SK-N-SH (cell line): ENCODE results near the gene BTBD10. TPM values are rescaled to one million over a fixed set of nuclear protein-coding genes. Genes with fewer than 3 reads are reported as not detected.

Source experiments
- CTCF ChIA-PET: fragments of 300-600, 350-600 bp; formaldehyde crosslinking; extraction: SDS; loops from one replicate; lab custom pipeline; 2021; lab: Yijun Ruan, JAX
- POLR2A ChIA-PET: fragments of 350-600 bp; sonication (Branson Sonifier 250); formaldehyde crosslinking; extraction: SDS; loops from one replicate; lab custom pipeline; 2020; ENCODE audit warnings: antibody characterized with exemption, inconsistent platforms; lab: Yijun Ruan, JAX
- DNase-seq: peaks from one replicate; pipeline ENCODE4 v3.0.0; 2012
- H2AFZ ChIP-seq: fragments of 200-600 bp; sonication (generic); 2 replicates; pipeline ENCODE4 v1.8.1; 2016; ENCODE audit warnings: antibody characterized with exemption, mild to moderate bottlenecking, low read depth
- H3F3A ChIP-seq: fragments of 200-600 bp; sonication (generic); replicated peaks from 2 replicates; pipeline ENCODE3; 2016; ENCODE audit warnings: antibody characterized with exemption, mild to moderate bottlenecking; ENCODE audit not compliant: insufficient read depth
- H3K27ac ChIP-seq, 2 experiments: fragments of 200-500 bp in 1 of 2; fragments of 200-600 bp in 1 of 2; sonication (Bioruptor generic) in 1 of 2; sonication (generic), shearing (Covaris generic) in 1 of 2; 2 replicates each; pipeline versions ENCODE4 v1.5.1 to v1.6.1; 2014 to 2016; ENCODE audit warnings: low read depth in 2 of 2, inconsistent platforms in 1 of 2, low read length in 1 of 2, mild to moderate bottlenecking in 1 of 2, mixed read lengths in 1 of 2
- H3K27me3 ChIP-seq: fragments of 200-600 bp; sonication (generic), shearing (Covaris generic); 2 replicates; pipeline ENCODE4 v1.6.1; 2016; ENCODE audit warnings: mixed run types; ENCODE audit not compliant: insufficient read depth
- H3K36me3 ChIP-seq, 2 experiments: fragments of 200-500 bp in 1 of 2; fragments of 200-600 bp in 1 of 2; sonication (Bioruptor generic) in 1 of 2; sonication (generic) in 1 of 2; replicated peaks in 1 of 2; 2 replicates each; pipeline versions ENCODE3 to v1.5.1; 2014 to 2016; ENCODE audit warnings: low read length in 1 of 2, mild to moderate bottlenecking in 1 of 2; ENCODE audit not compliant: insufficient read depth in 2 of 2, control insufficient read depth in 1 of 2
- H3K4me1 ChIP-seq, 2 experiments: fragments of 200-500 bp in 1 of 2; fragments of 200-600 bp in 1 of 2; sonication (Bioruptor generic) in 1 of 2; sonication (generic), shearing (Covaris generic) in 1 of 2; 2 replicates each; pipeline versions ENCODE4 v1.5.1 to v1.6.1; 2014 to 2016; ENCODE audit warnings: low read depth in 1 of 2, low read length in 1 of 2, mixed run types in 1 of 2; ENCODE audit not compliant: insufficient read depth in 2 of 2, control insufficient read depth in 1 of 2
- H3K4me2 ChIP-seq: fragments of 200-600 bp; sonication (generic), shearing (Covaris generic); 2 replicates; pipeline ENCODE4 v1.6.1; 2017; ENCODE audit warnings: mixed run types
- H3K4me3 ChIP-seq, 2 experiments: fragments of 200-500 bp in 1 of 2; fragments of 200-600 bp in 1 of 2; sonication (Bioruptor generic) in 1 of 2; sonication (generic), shearing (Covaris generic) in 1 of 2; 2 replicates each; pipeline versions ENCODE4 v1.5.1 to v1.8.1; 2014 to 2016; ENCODE audit warnings: low read depth in 2 of 2, inconsistent platforms in 1 of 2, low read length in 1 of 2, mild to moderate bottlenecking in 1 of 2, mixed read lengths in 1 of 2, moderate library complexity in 1 of 2
- H3K79me2 ChIP-seq: fragments of 200-600 bp; sonication (generic); 2 replicates; pipeline ENCODE4 v1.8.1; 2017; ENCODE audit warnings: mild to moderate bottlenecking; ENCODE audit not compliant: insufficient read depth
- H3K9ac ChIP-seq: fragments of 200-600 bp; sonication (generic); 2 replicates; pipeline ENCODE4 v1.6.1; 2017; ENCODE audit warnings: mixed run types
- H3K9me2 ChIP-seq: fragments of 200-600 bp; sonication (generic); 2 replicates; pipeline ENCODE4 v1.6.1; 2017; ENCODE audit warnings: mixed run types
- H3K9me3 ChIP-seq: fragments of 200-600 bp; sonication (generic); 2 replicates; pipeline ENCODE4 v1.6.1; 2017; ENCODE audit warnings: mixed run types, mild to moderate bottlenecking, moderate library complexity
- H4K20me1 ChIP-seq: fragments of 200-600 bp; sonication (generic); 2 replicates; pipeline ENCODE4 v1.6.1; 2017; ENCODE audit warnings: mild to moderate bottlenecking, mixed run types; ENCODE audit not compliant: insufficient read depth
- CHD2 ChIP-seq: fragments of 150-350 bp; IDR thresholded peaks from 2 replicates; pipeline ENCODE4 v1.6.1; 2018; ENCODE audit warnings: low read length; ENCODE audit not compliant: partially characterized antibody
- FOXJ3 ChIP-seq: sonication (generic); formaldehyde crosslinking; IDR thresholded peaks from 2 replicates; pipeline ENCODE4 v1.5.1; 2020; ENCODE audit warnings: mild to moderate bottlenecking, missing genetic modification reagents
- GATA2 ChIP-seq: sonication (generic); formaldehyde crosslinking; IDR thresholded peaks from 2 replicates; pipeline ENCODE4 v1.5.0; 2020; ENCODE audit warnings: mild to moderate bottlenecking, missing genetic modification reagents
- IRF3 ChIP-seq: fragments of 150-350 bp; IDR thresholded peaks from 2 replicates; pipeline ENCODE4 v1.6.1; 2016; ENCODE audit warnings: mild to moderate bottlenecking, low read depth, low read length
- JUND ChIP-seq: IDR thresholded peaks from 2 replicates; pipeline ENCODE4 v1.4.0; 2012
- MEF2A ChIP-seq: IDR thresholded peaks from 2 replicates; pipeline ENCODE4 v1.4.0; 2012; ENCODE audit warnings: low read depth, borderline replicate concordance
- MXI1 ChIP-seq: IDR thresholded peaks from 2 replicates; pipeline ENCODE4 v1.6.1; 2012; ENCODE audit warnings: mild to moderate bottlenecking, low read depth, low read length, improper control_type of control experiment
- POLR2AphosphoS5 ChIP-seq: IDR thresholded peaks from 2 replicates; pipeline ENCODE4 v1.6.1; 2012; ENCODE audit warnings: low read depth, low read length
- SIN3A ChIP-seq: IDR thresholded peaks from 2 replicates; pipeline ENCODE4 v1.6.1; 2012; ENCODE audit warnings: low read depth, mild to moderate bottlenecking, low read length, moderate library complexity, borderline replicate concordance
- SMC3 ChIP-seq: IDR thresholded peaks from 2 replicates; pipeline ENCODE4 v1.6.1; 2012; ENCODE audit warnings: low read depth, low read length, improper control_type of control experiment
- TEAD4 ChIP-seq: IDR thresholded peaks from 2 replicates; pipeline ENCODE4 v1.4.0; 2012; ENCODE audit warnings: mild to moderate bottlenecking, borderline replicate concordance; ENCODE audit not compliant: insufficient read depth
- USF1 ChIP-seq: IDR thresholded peaks from 2 replicates; pipeline ENCODE4 v1.4.0; 2012; ENCODE audit warnings: low read depth, borderline replicate concordance
- YY1 ChIP-seq: IDR thresholded peaks from 2 replicates; pipeline ENCODE4 v1.4.0; 2012; ENCODE audit warnings: low read depth, mild to moderate bottlenecking
- ZBTB33 ChIP-seq: IDR thresholded peaks from 2 replicates; pipeline ENCODE4 v1.4.0; 2012; ENCODE audit warnings: low read depth, borderline replicate concordance
- WGBS: methylation state at CpG from one replicate; pipeline ENCODE4 v1.1.6; 2017; ENCODE audit warnings: low lambda C conversion rate; 5-methylcytosine and 5-hydroxymethylcytosine counted together
- polyA plus RNA-seq, 3 experiments: library from polyadenylated mRNA; depleted of rRNA; stranded (reverse); fragments of >200 nt; gene quantifications; 2 replicates each; pipeline ENCODE4 v1.2.3, GENCODE V29; 2012

BTBD10 gene
- polyA plus RNA-seq, 1 of the 3 experiments (the other 2 are of a cell fraction), result 23.0 TPM

- TF ChIP-seq IRF3 (no peak), CHD2 (no peak)
Observed at GRCh38 chr11:13495929-13496328, 32.9 kb upstream of the BTBD10 start, which contains the start of gene PTH (continued).

- no peak for DNase-seq
- CTCF ChIA-PET, result no interaction called here
- no peak for TF ChIP-seq GATA2 (CRISPR knock-in tag)
- POLR2A ChIA-PET, result no interaction called here
- H3K9me2 ChIP-seq, result no peaks in the 10 kb centered on the region
- H3K36me3 ChIP-seq, result no peaks in the 10 kb centered on the region
- H3K27ac ChIP-seq, result no peak overlapping the region
- no peak overlapping the region for H2AFZ ChIP-seq
- no peaks in the 10 kb centered on the region; the same call in 1 of the 2 replicates for H3K27me3 ChIP-seq
- H3F3A ChIP-seq, result no peaks in the 10 kb centered on the region
- H3K9ac ChIP-seq, result no peak overlapping the region
- no peak overlapping the region for H3K4me3 ChIP-seq
- 22% methylated on average over 3 of the region's 3 CpGs for WGBS
- H3K4me1 ChIP-seq, result no peaks in the 10 kb centered on the region
- H3K9me3 ChIP-seq, result no peaks in the 10 kb centered on the region
- H3K79me2 ChIP-seq, result no peaks in the 10 kb centered on the region
- H3K4me2 ChIP-seq, result no peak overlapping the region
- H4K20me1 ChIP-seq, result no peaks in the 10 kb centered on the region
Observed at GRCh38 chr11:13494051-13494450, 31.0 kb upstream of the BTBD10 start.

GRCh38 chr11:13487661-13488030 is 24.6 kb upstream of the BTBD10 start:
- 55% methylated on average over 5 of the region's 5 CpGs for WGBS
- no peaks in the 10 kb centered on the region; a peak in 1 of 4 replicates for H3K4me1 ChIP-seq
- no peaks in the 10 kb centered on the region for H3K27me3 ChIP-seq
- H3K9me2 ChIP-seq, result no peaks in the 10 kb centered on the region
- TF ChIP-seq JUND (no peak), FOXJ3 (no peak), TEAD4 (no peak), YY1 (no peak), SMC3 (no peak), MXI1 (no peak), SIN3A (no peak), USF1 (no peak), POLR2AphosphoS5 (no peak), MEF2A (no peak), ZBTB33 (no peak)
- H3K4me3 ChIP-seq, result no peak overlapping the region
- no peak overlapping the region for H3K27ac ChIP-seq
- ChIA-PET CTCF (interaction anchor here (1.0 to 2.4 kb wide), 3 partner anchors 9 to 23 kb away, joined by 4 to 13 read pairs (median 4); no protein-coding TSS in a partner anchor), POLR2A (no interaction called here)
- H3F3A ChIP-seq, result no peaks in the 10 kb centered on the region
- H3K9me3 ChIP-seq, result peaks cover 4% of the 10 kb centered on the region; the same call in 1 of the 2 replicates
- DNase-seq, result no peak
- no peaks in the 10 kb centered on the region for H3K36me3 ChIP-seq
- no peak overlapping the region for H2AFZ ChIP-seq
- no peaks in the 10 kb centered on the region for H3K79me2 ChIP-seq
- no peaks in the 10 kb centered on the region for H4K20me1 ChIP-seq
- no peak overlapping the region for H3K4me2 ChIP-seq
- no peak overlapping the region for H3K9ac ChIP-seq
